Amniotic epithelial cell (primary cell): ENCODE measurements around the gene GALNT18.
"Not testable (repeated sequence)": the region's sequence is repeated elsewhere in the genome, so short reads cannot be mapped to it uniquely, and the experiment has no call there.

ENCODE experiments used
- DNase-seq: peaks from one replicate; pipeline ENCODE4 v3.0.0-alpha.2; 2010; ENCODE audit warnings: low read depth

Gene GALNT18

GRCh38 chr11:11382858-11383532, 238.8 kb downstream of the GALNT18 start:
- no peak for DNase-seq

- no peak for DNase-seq
Measured at GRCh38 chr11:11381471-11382105, 240.2 kb downstream of the GALNT18 start.

DNA sequence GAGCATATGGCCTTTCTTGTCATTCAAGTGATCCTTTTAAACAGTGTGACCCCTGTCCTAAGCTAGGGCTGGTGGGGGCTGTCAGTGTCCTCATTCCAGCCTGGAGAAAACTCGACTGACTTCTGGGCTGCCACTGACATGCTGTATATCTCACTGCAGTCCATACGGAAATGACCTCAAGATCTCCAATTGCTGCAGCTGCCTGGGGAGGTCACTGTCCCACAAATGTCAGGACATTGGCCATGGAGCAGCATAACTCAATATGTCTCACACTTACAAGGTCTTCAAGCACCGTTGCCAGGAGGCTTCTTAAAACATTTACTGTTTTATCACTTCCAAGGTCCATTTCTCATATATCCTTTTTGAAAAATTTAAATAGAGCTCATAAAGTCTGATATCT, 240.9 kb downstream of the GALNT18 start:
- no peak for DNase-seq

DNA sequence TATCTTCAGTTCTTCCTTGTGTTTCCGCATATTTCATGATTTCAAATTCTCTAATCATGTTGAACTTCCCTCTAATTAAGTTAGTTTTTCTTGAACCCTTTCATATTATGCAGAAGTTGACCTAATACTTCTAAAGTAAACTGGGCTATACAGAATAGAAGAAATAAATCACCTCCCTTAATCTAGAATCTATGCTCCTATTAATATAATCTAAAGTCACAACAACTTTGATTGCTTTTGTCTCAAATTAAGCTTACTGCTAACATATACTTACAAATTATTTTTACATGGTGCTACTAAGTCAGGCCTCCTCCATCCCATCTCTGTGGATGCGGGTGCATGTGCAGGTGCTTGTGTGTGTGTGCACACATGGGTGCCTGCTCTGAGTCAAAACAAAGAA, 241.5 kb downstream of the GALNT18 start:
- DNase-seq = no peak

DNA sequence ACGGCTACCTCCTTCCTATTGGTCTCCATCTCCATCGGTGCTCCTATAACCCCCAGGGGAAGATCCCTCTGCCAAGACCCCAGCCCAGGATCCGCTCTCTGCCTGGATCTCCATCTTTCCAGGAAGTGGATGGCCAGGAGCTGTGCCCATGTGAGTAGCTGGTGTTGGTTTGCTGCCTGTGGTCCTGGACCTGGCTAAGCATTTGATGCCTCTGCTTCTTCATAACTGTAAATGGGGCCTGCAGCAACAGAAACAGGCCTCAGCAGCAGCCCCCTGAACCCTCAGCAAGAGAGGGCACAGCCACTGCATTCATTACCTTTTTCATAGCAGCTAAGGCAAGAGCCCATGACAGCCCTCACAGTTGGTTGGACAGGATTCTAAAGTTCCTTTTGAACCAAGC, 242.1 kb downstream of the GALNT18 start:
- DNase-seq = no peak

DNA sequence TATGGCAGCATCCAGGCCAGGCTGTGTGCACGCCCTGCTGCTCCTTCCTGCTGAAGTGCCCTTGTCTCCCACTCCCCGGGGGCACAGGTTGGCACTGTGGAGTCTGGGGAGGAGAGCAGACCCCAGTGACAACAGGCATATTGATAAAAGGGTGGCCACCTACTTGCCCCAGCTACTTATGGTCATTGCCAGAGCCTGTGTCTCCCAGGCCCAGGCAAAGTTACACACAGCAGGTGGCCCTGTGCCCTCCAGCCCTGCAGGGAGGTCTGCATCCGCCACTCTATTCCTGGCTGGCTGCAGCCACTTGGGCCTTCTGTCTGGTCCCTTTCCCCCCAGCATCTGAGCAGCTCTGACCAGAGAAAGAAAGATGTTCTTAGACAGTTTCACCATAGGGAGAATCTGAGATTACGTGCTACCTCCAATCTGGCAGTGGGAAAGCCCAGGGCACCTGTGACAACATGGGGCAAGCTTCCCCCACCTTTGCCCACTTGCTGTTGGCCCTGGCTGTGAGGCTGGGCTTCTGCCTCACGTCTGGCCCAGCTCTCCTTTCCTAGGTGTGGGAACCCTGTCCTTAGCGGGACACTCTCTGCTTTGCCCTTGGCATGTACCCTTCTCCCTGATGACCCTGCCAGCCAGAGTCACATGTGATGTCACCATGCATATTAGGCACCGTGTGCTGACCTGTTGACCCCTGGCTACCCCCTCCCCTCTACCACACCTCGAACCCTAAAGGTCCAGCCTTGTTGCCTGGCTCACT, 243.4 kb downstream of the GALNT18 start:
- no peak for DNase-seq

- DNase-seq = no peak
Measured at GRCh38 chr11:11374358-11375148, 247.3 kb downstream of the GALNT18 start.

- DNase-seq = no peak
Measured at GRCh38 chr11:11373934-11374333, 247.9 kb downstream of the GALNT18 start.

DNA sequence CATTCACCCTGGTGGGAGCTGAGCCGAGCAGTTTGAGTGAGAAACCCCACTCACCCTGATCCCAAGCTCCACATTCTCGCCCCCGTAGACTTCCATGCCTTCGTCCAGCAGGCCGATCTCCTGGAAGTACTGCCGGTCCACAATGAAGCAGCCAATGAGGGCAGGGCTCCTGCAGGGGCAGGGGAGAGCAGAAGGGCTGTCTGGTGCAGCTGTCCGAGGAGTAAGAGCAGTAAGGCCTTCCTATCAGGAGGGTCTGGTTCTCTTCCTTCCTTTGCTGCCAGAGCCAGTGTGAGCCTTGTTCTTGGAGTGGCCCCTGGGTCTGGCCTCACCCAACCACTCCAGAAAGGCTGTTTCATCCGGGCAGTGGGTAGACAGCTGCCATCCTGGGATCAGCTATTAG, 249.3 kb downstream of the GALNT18 start:
- DNase-seq = no peak

GRCh38 chr11:11370962-11371303, 250.9 kb downstream of the GALNT18 start:
- no peak for DNase-seq

- no peak for DNase-seq
Measured at GRCh38 chr11:11370255-11370961, 251.4 kb downstream of the GALNT18 start.

DNA sequence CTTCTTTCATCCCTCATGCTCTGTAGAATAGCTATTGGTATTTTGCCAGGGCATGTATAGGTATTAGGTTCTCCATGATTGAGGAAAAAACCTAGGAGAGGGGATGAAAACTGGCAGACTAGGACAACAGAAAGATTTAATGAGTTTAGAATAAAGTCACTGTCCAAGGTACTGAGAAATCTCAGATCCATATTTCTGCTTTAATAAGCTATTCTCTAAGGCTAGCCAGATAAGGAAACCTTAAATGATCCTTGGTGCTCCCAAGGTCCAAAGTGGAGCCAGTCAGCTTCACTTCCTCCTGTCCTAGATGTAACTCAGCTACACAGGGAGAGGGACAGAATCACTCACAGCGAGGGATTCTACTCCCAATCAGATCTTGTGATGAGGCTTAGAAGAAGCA, 255.0 kb downstream of the GALNT18 start:
- DNase-seq = peak; percentile 5

DNA sequence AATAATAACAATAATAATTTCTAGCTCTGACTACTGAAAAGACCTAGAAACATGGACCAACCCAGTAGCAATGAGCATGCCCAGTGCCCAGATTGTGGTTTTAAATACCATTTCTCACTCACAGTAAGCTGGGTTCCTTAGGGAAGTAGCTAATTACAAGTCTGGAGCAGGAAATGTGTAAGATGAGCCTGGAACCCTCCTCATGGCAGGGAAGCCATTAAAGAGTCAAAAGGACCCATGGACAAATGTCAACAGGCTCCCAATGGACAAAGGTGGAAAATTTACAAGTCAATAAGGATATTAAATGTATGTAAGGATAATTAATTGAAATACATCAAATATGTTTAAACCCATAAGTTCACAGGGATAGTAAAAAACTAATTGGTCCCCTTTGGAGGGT, 258.1 kb downstream of the GALNT18 start:
- no peak for DNase-seq

DNA sequence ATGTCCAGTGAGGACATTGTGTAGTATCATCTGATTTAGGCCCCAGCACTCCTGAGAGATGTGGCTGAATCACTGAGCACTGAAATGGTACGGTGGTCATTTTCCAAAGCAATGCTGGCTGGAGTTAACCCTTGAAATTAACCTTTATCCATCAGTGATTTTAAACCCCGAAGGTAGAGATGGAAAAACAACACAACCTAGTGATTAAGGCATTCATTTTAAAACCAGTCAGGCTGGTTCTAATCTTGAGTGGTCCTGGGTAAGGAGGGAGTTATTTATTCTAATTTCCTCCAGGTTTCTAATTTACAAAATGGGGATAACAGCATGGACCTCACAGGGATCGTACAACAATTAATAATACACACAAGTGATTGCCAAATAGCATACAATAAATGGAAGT, 262.2 kb downstream of the GALNT18 start:
- no peak for DNase-seq

- DNase-seq = no peak
Measured at GRCh38 chr11:11356842-11357241, 265.0 kb downstream of the GALNT18 start.

GRCh38 chr11:11352878-11353277, 268.9 kb downstream of the GALNT18 start, which contains the start of gene CSNK2A3:
TSS of gene CSNK2A3 (minus strand) at chr11:11353250. CDS start at chr11:11353119, 131 bp downstream.
- not testable (repeated sequence) for DNase-seq

- not testable (repeated sequence) for DNase-seq
Measured at GRCh38 chr11:11351851-11352250, 270.0 kb downstream of the GALNT18 start.

DNA sequence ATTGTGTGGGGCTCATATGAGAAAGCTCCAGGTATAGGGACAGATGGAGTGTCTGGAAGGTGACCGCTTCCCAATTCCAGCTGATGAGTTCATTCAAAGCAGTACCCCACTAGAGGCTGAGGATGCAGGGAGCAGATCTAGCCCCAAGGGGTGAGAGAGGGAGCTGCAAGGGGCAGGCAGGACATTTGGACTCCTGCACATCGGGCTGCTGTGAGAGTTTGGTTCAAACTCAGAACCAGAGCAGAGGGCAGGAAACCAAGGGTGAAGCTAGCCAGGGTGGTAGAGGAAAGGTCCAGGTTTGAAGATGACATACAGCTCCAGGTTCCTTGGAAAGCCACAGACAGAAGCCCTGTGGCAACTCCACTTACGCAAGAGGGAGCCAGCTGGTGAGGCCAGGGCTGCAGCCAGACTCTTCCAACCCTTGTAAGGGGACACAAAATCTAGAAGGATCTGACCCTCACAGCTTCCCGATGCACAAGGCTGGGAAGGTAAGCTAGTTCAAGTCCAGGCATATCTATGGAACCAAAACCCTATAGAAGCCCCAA, 270.7 kb downstream of the GALNT18 start:
- peak; percentile 1 for DNase-seq

GRCh38 chr11:11349870-11350337, 271.9 kb downstream of the GALNT18 start:
- peak; percentile 29 for DNase-seq

GRCh38 chr11:11349106-11349825, 272.5 kb downstream of the GALNT18 start:
- no peak for DNase-seq

- no peak for DNase-seq
Measured at GRCh38 chr11:11348303-11348702, 273.5 kb downstream of the GALNT18 start.
